H1 (cell line): ENCODE results near the gene MMP17. TPM values are rescaled to one million over a fixed set of nuclear protein-coding genes. Genes with fewer than 3 reads are reported as not detected.

Source experiments
- CTCF ChIA-PET: fragments of 300-600 bp; sonication (Branson Sonifier 250); formaldehyde crosslinking; loops from one replicate; lab custom pipeline; 2021; ENCODE audit not compliant: partially characterized antibody; lab: Charles Lee
- POLR2A ChIA-PET: fragments of 300-600 bp; sonication (Branson Sonifier 250); formaldehyde crosslinking; loops from one replicate; lab custom pipeline; 2021; ENCODE audit warnings: inconsistent platforms; ENCODE audit not compliant: partially characterized antibody; lab: Charles Lee
- DNase-seq, 2 experiments: peaks; one replicate each; pipeline versions ENCODE4 v3.0.0 to v3.0.0-alpha.2; 2010 to 2022; ENCODE audit warnings: low spot score in 2 of 2, low read depth in 1 of 2, mixed read lengths in 1 of 2
- FAIRE-seq: peaks from 2 replicates; lab custom pipeline; 2011; peaks lifted over from hg19 to GRCh38; lab: Jason Lieb, UNC
- H2AFZ ChIP-seq: 2 replicates; pipeline ENCODE4 v1.8.1; 2012; ENCODE audit warnings: low read length, inconsistent platforms
- H2AK5ac ChIP-seq: 2 replicates; pipeline ENCODE4 v1.6.1; 2013; ENCODE audit warnings: low read depth, low read length
- H2BK120ac ChIP-seq: replicated peaks from 2 replicates; pipeline ENCODE3; 2013; ENCODE audit warnings: low read depth, low read length, inconsistent platforms
- H2BK12ac ChIP-seq: 2 replicates; pipeline ENCODE4 v1.6.1; 2013; ENCODE audit warnings: low read depth, low read length
- H2BK15ac ChIP-seq: 2 replicates; pipeline ENCODE4 v1.6.1; 2013; ENCODE audit warnings: low read length
- H2BK20ac ChIP-seq: 2 replicates; pipeline ENCODE4 v1.6.1; 2013; ENCODE audit warnings: low read length
- H2BK5ac ChIP-seq: 2 replicates; pipeline ENCODE4 v1.6.1; 2013; ENCODE audit warnings: low read depth, low read length
- H3K14ac ChIP-seq: 2 replicates; pipeline ENCODE4 v1.6.1; 2013; ENCODE audit warnings: inconsistent platforms; ENCODE audit not compliant: insufficient read length
- H3K18ac ChIP-seq: 2 replicates; pipeline ENCODE4 v1.6.1; 2013; ENCODE audit warnings: low read length; ENCODE audit errors: extremely low read depth
- H3K23ac ChIP-seq: 2 replicates; pipeline ENCODE4 v1.6.1; 2013; ENCODE audit warnings: inconsistent platforms; ENCODE audit not compliant: insufficient read length
- H3K23me2 ChIP-seq: 2 replicates; pipeline ENCODE4 v1.6.1; 2013; ENCODE audit warnings: low read depth, low read length
- H3K27ac ChIP-seq: 2 replicates; pipeline ENCODE4 v1.6.1; 2011; ENCODE audit warnings: low read depth, low read length, inconsistent platforms
- H3K27me3 ChIP-seq, 4 experiments: replicated peaks in 1 of 4; 1 replicate in 1 of 4; 2 replicates in 3 of 4; pipeline versions ENCODE4 v1.6.1 to v1.8.1; 2011 to 2013; ENCODE audit warnings: low read length in 3 of 4, mild to moderate bottlenecking in 3 of 4, inconsistent platforms in 2 of 4, mixed read lengths in 2 of 4, moderate library complexity in 1 of 4; ENCODE audit not compliant: control insufficient read depth in 3 of 4, insufficient read depth in 3 of 4; ENCODE audit errors: extremely low read depth in 1 of 4
- H3K36me3 ChIP-seq, 4 experiments: 2 replicates each; pipeline versions ENCODE4 v1.6.1 to v1.8.1; 2011 to 2013; ENCODE audit warnings: mild to moderate bottlenecking in 4 of 4, low read length in 3 of 4, moderate library complexity in 2 of 4, control low read depth in 1 of 4, inconsistent platforms in 1 of 4; ENCODE audit not compliant: insufficient read depth in 4 of 4, control insufficient read depth in 2 of 4
- H3K4ac ChIP-seq: replicated peaks from 2 replicates; pipeline ENCODE3; 2013; ENCODE audit warnings: low read length, low read depth, mixed read lengths, inconsistent platforms; ENCODE audit not compliant: insufficient read length
- H3K4me1 ChIP-seq, 4 experiments: replicated peaks in 1 of 4; 1 replicate in 1 of 4; 2 replicates in 3 of 4; pipeline versions ENCODE4 v1.6.1 to v1.8.1; 2011 to 2013; ENCODE audit warnings: low read length in 3 of 4, inconsistent platforms in 2 of 4, mixed read lengths in 1 of 4; ENCODE audit not compliant: insufficient read depth in 4 of 4, control insufficient read depth in 3 of 4
- H3K4me2 ChIP-seq, 2 experiments: 2 replicates each; pipeline versions ENCODE4 v1.6.1 to v1.8.1; 2011 to 2013; ENCODE audit warnings: low read depth in 2 of 2, low read length in 2 of 2, control low read depth in 1 of 2, inconsistent platforms in 1 of 2, mild to moderate bottlenecking in 1 of 2; ENCODE audit not compliant: insufficient read depth in 1 of 2
- H3K4me3 ChIP-seq, 4 experiments: fragments of 200-600, 300-600 bp in 1 of 4; sonication (generic), shearing (Covaris generic), sonication (Bioruptor Twin) in 1 of 4; 2 replicates each; pipeline versions ENCODE4 v1.5.1 to v1.8.1; 2011 to 2016; ENCODE audit warnings: low read length in 4 of 4, low read depth in 3 of 4, control low read depth in 2 of 4, inconsistent platforms in 2 of 4, mild to moderate bottlenecking in 2 of 4, mixed read lengths in 1 of 4, moderate library complexity in 1 of 4; ENCODE audit not compliant: insufficient read depth in 2 of 4; ENCODE audit errors: extremely low read depth in 1 of 4
- H3K56ac ChIP-seq: replicated peaks from 2 replicates; pipeline ENCODE3; 2013; ENCODE audit warnings: low read depth, mild to moderate bottlenecking, mixed read lengths, low read length, inconsistent platforms; ENCODE audit not compliant: insufficient read length
- H3K79me1 ChIP-seq: 2 replicates; pipeline ENCODE4 v1.6.1; 2013; ENCODE audit warnings: low read depth, low read length, control low read depth
- H3K79me2 ChIP-seq, 2 experiments: 2 replicates each; pipeline versions ENCODE4 v1.6.1 to v1.8.1; 2012 to 2013; ENCODE audit warnings: low read length in 2 of 2, mild to moderate bottlenecking in 2 of 2, inconsistent platforms in 1 of 2; ENCODE audit not compliant: insufficient read depth in 2 of 2, control insufficient read depth in 1 of 2
- H3K9ac ChIP-seq, 4 experiments: replicated peaks in 1 of 4; 1 replicate in 1 of 4; 2 replicates in 3 of 4; pipeline versions ENCODE4 v1.6.1 to v1.8.1; 2011 to 2013; ENCODE audit warnings: low read depth in 3 of 4, low read length in 3 of 4, control low read depth in 2 of 4, mild to moderate bottlenecking in 2 of 4, moderate library complexity in 2 of 4, inconsistent platforms in 1 of 4; ENCODE audit errors: extremely low read depth in 1 of 4
- H3K9me3 ChIP-seq, 2 experiments: 2 replicates each; pipeline versions ENCODE4 v1.6.1 to v1.8.1; 2012 to 2013; ENCODE audit warnings: mild to moderate bottlenecking in 2 of 2, moderate library complexity in 2 of 2, control low read depth in 1 of 2, inconsistent platforms in 1 of 2, low read depth in 1 of 2, low read length in 1 of 2, mixed read lengths in 1 of 2; ENCODE audit not compliant: insufficient read depth in 2 of 2
- H4K20me1 ChIP-seq, 2 experiments: replicated peaks in 1 of 2; 2 replicates each; pipeline versions ENCODE3 to v1.8.1; 2011 to 2013; ENCODE audit warnings: inconsistent platforms in 2 of 2, low read length in 2 of 2, mild to moderate bottlenecking in 1 of 2; ENCODE audit not compliant: insufficient read depth in 2 of 2, control insufficient read depth in 1 of 2
- H4K5ac ChIP-seq: 2 replicates; pipeline ENCODE4 v1.6.1; 2013; ENCODE audit warnings: low read length, low read depth, mixed read lengths, inconsistent platforms; ENCODE audit not compliant: insufficient read length
- H4K8ac ChIP-seq: 2 replicates; pipeline ENCODE4 v1.8.0; 2013; ENCODE audit warnings: mild to moderate bottlenecking, moderate library complexity, low read length, inconsistent platforms; ENCODE audit not compliant: insufficient read depth; ENCODE audit errors: extremely low read depth
- H4K91ac ChIP-seq: replicated peaks from 2 replicates; pipeline ENCODE3; 2013; ENCODE audit warnings: low read length, mixed read lengths, inconsistent platforms; ENCODE audit not compliant: insufficient read length
- ASH2L ChIP-seq: fragments of 200-600, 300-600 bp; sonication (generic); IDR thresholded peaks from one replicate; pipeline ENCODE4 v1.7.1; 2017; ENCODE audit warnings: low read length
- ATF3 ChIP-seq: IDR thresholded peaks from 2 replicates; pipeline ENCODE4 v1.6.1; 2011; ENCODE audit warnings: low read depth, mild to moderate bottlenecking, low read length; ENCODE audit not compliant: insufficient read depth
- CTCF ChIP-seq, 3 experiments: IDR thresholded peaks; 1 replicate in 2 of 3; 2 replicates in 1 of 3; pipeline versions ENCODE4 v1.5.1 to v1.6.1; 2011; ENCODE audit warnings: low read length in 3 of 3, mild to moderate bottlenecking in 3 of 3, inconsistent platforms in 2 of 3, low read depth in 1 of 3, moderate library complexity in 1 of 3; ENCODE audit not compliant: insufficient read depth in 1 of 3; ENCODE audit errors: control extremely low read depth in 1 of 3
- JUN ChIP-seq: IDR thresholded peaks from 2 replicates; pipeline ENCODE4 v1.6.1; 2011; ENCODE audit warnings: low read depth, mild to moderate bottlenecking, improper control_type of control experiment, low read length
- KDM1A ChIP-seq: fragments of 200-600, 300-600 bp; sonication (generic); IDR thresholded peaks from 2 replicates; pipeline ENCODE4 v1.7.1; 2016; ENCODE audit warnings: mild to moderate bottlenecking, low read length, borderline replicate concordance
- NRF1 ChIP-seq: IDR thresholded peaks from 2 replicates; pipeline ENCODE4 v1.6.1; 2011; ENCODE audit warnings: mild to moderate bottlenecking, low read depth, low read length, improper control_type of control experiment
- TAF7 ChIP-seq: optimal IDR thresholded peaks from 2 replicates; pipeline ENCODE3; 2011; ENCODE audit warnings: low read depth, mild to moderate bottlenecking, inconsistent platforms, low read length, moderate library complexity, borderline replicate concordance
- TEAD4 ChIP-seq: IDR thresholded peaks from 2 replicates; pipeline ENCODE4 v1.6.1; 2012; ENCODE audit warnings: low read depth, low read length, inconsistent platforms, mixed read lengths
- ZNF274 ChIP-seq: IDR thresholded peaks from 2 replicates; pipeline ENCODE4 v1.7.0; 2012; ENCODE audit warnings: low read length, borderline replicate concordance; ENCODE audit errors: extremely low read depth
- WGBS, 2 experiments: shearing (Covaris generic) in 1 of 2; methylation state at CpG; one replicate each; pipeline versions ENCODE4 v1.1.6 to v1.1.7; 2013 to 2015; ENCODE audit warnings: low lambda C conversion rate in 2 of 2, mixed read lengths in 2 of 2, inconsistent platforms in 1 of 2, low coverage in 1 of 2, missing lambda C conversion rate in 1 of 2; ENCODE audit not compliant: insufficient replicate concordance in 2 of 2, insufficient coverage in 1 of 2, insufficient read length in 1 of 2; ENCODE audit errors: extremely low coverage in 1 of 2, missing lambda C conversion rate in 1 of 2; 5-methylcytosine and 5-hydroxymethylcytosine counted together
- polyA plus RNA-seq, 7 experiments: library from polyadenylated mRNA; depleted of rRNA in 3 of 7; stranded (reverse) in 5 of 7; unstranded in 2 of 7; fragments of >200 nt in 5 of 7; fragments of 200-250 nt in 2 of 7; gene quantifications; 1 replicate in 5 of 7; 2 replicates in 1 of 7; 4 replicates in 1 of 7; pipeline versions ENCODE4 v1.2.1 to v1.2.3, GENCODE V29; 2011 to 2013; ENCODE audit warnings: missing spikeins in 2 of 7, mixed read lengths in 2 of 7
- total RNA-seq: library from RNA; stranded (reverse); fragmentation: NEBNext Ultra II Directional; extraction: Animal tissue kit (Norgen Biotek cat#: 25700); gene quantifications from 2 replicates; pipeline ENCODE4 v1.2.1, GENCODE V29; 2021

Gene MMP17
- total and polyA plus RNA-seq, 2 of the 8 experiments (the other 6 are each of a cell fraction or from before 2014, with no cell fraction given), result 41.3 to 53.8 TPM

- no peak overlapping the region for H3K4me3 ChIP-seq
- no peak overlapping the region for H2BK12ac ChIP-seq
- FAIRE-seq (no peak), DNase-seq (no peak)
- H4K20me1 ChIP-seq, result peaks cover 5 to 20% of the 10 kb centered on the region in 2 experiments
- no peak overlapping the region for H3K23ac ChIP-seq
- CTCF ChIA-PET, result interaction anchor here (0.5 to 3.3 kb wide), 5 partner anchors 31 to 263 kb away, joined by 3 to 9 read pairs (median 3); no protein-coding TSS in a partner anchor
- POLR2A ChIA-PET, result interaction anchor here (1.4 kb wide), 1 partner anchor 93 kb away, joined by 3 read pairs; no protein-coding TSS in a partner anchor
- peaks cover 0 to 7% (median 2%) of the 10 kb centered on the region in 4 experiments; a peak in 3 of 7 replicates for H3K4me1 ChIP-seq
- no peaks in the 10 kb centered on the region for H3K27me3 ChIP-seq
- H3K9me3 ChIP-seq, result no peaks in the 10 kb centered on the region
- H3K79me2 ChIP-seq, result peaks cover 0 to 16% of the 10 kb centered on the region in 2 experiments; a peak in 2 of 4 replicates
- no peak overlapping the region for H4K5ac ChIP-seq
- H3K9ac ChIP-seq, result no peak overlapping the region
- H3K36me3 ChIP-seq, result peaks cover 0 to 16% (median 3%) of the 10 kb centered on the region in 4 experiments; a peak in 3 of 8 replicates
- 92% methylated on average over 13 of the region's 13 CpGs; no CpG with 5 or more reads in 1 of the 2 experiments for WGBS, 2 experiments
- H2AFZ ChIP-seq, result no peak overlapping the region
- no peak overlapping the region for H3K18ac ChIP-seq
- no peak overlapping the region for H2BK20ac ChIP-seq
- H2BK15ac ChIP-seq, result no peak overlapping the region
- H3K27ac ChIP-seq, result no peak overlapping the region
- no peak overlapping the region for H2BK5ac ChIP-seq
- H3K56ac ChIP-seq, result no peak overlapping the region
- no peak overlapping the region for H3K14ac ChIP-seq
- no peak overlapping the region for H2BK120ac ChIP-seq
- no peak overlapping the region for H3K4ac ChIP-seq
- H3K4me2 ChIP-seq, result no peak overlapping the region
- H4K91ac ChIP-seq, result no peak overlapping the region
- H4K8ac ChIP-seq, result no peak overlapping the region
- no peak overlapping the region for H2AK5ac ChIP-seq
- no peaks in the 10 kb centered on the region for H3K23me2 ChIP-seq
- peaks cover 4% of the 10 kb centered on the region; the same call in 1 of the 2 replicates for H3K79me1 ChIP-seq
- TF ChIP-seq JUN (no peak), ATF3 (no peak), ASH2L (no peak), CTCF (IDR thresholded peaks at IDR 0.05; ENCODE audit: control extremely low read depth in 1 of 3, insufficient read depth in 1 of 3, low read depth in 1 of 3, low read length in 3 of 3) (no peak), ZNF274 (no peak), KDM1A (no peak), NRF1 (no peak), TEAD4 (no peak), TAF7 (no peak)
Measured at GRCh38 chr12:131836714-131837397, 8.7 kb downstream of the MMP17 start.
